OCI-LY3 (cell line): ENCODE data around the gene ASTN2.

ENCODE experiments used
- CTCF ChIP-seq: fragments of 200-600, 300-600 bp; sonication (generic); IDR thresholded peaks from 2 replicates; pipeline ENCODE4 v1.5.1; 2014; ENCODE audit warnings: antibody characterized with exemption, low read length, low read depth
- EZH2phosphoT487 ChIP-seq: fragments of 200-600 bp; shearing (Covaris generic); IDR thresholded peaks from 2 replicates; pipeline ENCODE4 v1.6.1; 2018; ENCODE audit warnings: antibody characterized with exemption, mixed run types, low read depth

DNA sequence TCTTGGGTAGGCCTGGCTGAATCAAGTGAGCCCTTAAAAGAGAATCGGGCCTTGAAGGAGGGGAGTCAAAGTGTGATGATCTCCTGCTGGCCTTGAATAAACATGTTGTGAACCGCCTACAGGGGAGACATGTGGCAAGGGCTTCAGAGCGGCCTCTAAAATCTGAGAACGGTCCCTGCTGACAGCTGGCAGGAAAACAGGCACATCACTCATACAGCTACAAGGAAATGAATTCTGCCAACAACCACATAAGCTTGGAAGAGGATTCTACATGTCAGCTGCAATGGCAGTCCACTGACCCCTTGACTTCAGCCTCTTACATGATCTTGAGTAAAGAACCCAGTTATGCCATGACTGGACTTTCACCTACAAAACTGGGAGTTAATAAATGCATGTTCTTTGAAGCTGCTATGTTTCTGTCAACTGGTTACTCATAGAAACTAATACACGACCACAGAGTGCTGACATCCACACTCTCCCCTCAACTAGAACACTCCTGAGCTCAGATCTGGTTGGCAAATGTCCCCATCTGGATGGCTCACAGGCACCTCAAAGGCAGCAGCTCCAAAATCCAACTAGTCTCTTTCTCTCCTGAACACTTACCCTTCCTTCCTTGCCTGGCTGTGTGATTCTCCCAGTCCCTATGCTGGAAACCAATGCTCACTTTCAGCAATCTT, 333.1 kb downstream of the ASTN2 start:
- no peak for TF ChIP-seq CTCF
- no peak for TF ChIP-seq EZH2phosphoT487
